GM18951 (cell line): ENCODE data around the gene KNL1.

Experiments used
- POLR2A ChIP-seq: IDR thresholded peaks from 4 replicates; pipeline ENCODE4 v1.6.1; 2011; ENCODE audit warnings: mild to moderate bottlenecking; ENCODE audit not compliant: insufficient read length, insufficient read depth; ENCODE audit errors: extremely low read depth
- in situ Hi-C: fragments of 300-500 bp; cut with MboI; formaldehyde crosslinking; loops from one replicate; pipeline ENCODE4 v1.12.0; 2022; ENCODE audit warnings: low sequenced_read_pairs, mixed read lengths, inconsistent platforms; ENCODE audit not compliant: unreplicated experiment

Gene KNL1, protein sequence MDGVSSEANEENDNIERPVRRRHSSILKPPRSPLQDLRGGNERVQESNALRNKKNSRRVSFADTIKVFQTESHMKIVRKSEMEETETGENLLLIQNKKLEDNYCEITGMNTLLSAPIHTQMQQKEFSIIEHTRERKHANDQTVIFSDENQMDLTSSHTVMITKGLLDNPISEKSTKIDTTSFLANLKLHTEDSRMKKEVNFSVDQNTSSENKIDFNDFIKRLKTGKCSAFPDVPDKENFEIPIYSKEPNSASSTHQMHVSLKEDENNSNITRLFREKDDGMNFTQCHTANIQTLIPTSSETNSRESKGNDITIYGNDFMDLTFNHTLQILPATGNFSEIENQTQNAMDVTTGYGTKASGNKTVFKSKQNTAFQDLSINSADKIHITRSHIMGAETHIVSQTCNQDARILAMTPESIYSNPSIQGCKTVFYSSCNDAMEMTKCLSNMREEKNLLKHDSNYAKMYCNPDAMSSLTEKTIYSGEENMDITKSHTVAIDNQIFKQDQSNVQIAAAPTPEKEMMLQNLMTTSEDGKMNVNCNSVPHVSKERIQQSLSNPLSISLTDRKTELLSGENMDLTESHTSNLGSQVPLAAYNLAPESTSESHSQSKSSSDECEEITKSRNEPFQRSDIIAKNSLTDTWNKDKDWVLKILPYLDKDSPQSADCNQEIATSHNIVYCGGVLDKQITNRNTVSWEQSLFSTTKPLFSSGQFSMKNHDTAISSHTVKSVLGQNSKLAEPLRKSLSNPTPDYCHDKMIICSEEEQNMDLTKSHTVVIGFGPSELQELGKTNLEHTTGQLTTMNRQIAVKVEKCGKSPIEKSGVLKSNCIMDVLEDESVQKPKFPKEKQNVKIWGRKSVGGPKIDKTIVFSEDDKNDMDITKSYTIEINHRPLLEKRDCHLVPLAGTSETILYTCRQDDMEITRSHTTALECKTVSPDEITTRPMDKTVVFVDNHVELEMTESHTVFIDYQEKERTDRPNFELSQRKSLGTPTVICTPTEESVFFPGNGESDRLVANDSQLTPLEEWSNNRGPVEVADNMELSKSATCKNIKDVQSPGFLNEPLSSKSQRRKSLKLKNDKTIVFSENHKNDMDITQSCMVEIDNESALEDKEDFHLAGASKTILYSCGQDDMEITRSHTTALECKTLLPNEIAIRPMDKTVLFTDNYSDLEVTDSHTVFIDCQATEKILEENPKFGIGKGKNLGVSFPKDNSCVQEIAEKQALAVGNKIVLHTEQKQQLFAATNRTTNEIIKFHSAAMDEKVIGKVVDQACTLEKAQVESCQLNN (N-terminal part only)

DNA sequence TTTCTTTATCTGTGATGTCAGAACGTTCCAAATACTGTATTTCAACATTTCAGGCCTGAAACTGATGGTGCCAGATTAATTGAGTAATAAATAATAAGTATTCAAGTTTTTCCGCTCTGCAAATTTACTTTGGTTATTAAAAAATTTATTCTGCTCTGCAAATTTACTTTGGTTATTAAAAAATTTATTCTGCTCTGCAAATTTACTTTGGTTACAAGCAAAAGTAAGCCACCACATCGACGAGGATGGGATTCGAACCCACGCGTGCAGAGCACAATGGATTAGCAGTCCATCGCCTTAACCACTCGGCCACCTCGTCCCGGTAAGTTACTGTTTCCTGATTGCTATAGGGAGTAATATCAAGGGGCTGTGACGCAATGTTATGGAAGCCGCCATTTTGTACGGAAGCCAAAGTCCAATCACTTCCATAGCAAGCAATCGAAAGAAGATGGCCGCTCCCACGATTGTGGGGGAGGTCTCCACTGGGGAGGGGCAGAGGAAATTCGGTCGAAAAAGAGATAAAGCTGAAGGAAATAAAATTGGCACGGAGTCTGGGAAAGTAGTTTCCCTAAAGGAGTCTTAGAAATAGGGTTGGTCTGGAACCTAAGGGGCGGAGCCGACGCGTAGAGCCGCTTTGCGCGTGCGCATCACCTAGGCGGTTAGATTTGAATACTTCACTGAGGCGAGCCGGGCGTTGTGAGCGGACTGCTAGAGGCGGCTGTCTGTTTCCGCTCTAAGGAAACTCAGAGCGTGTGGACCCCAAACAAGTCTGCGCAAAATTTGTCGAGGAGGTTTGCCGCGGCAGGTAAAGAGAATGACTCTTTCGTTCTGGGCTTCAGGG is at the start of gene KNL1:
KNL1 (plus strand) TSS at position 662 of the 841 bp plus-strand sequence. CDS start 8,683 bp downstream, outside the sequence.
- in situ Hi-C loops: no loop called here

GRCh38 chr15:40545457-40545856 is 48.6 kb upstream of the KNL1 start:
- in situ Hi-C loops: no loop called here
- TF ChIP-seq POLR2A: no peak

More for the DNA sequence above, at the start of gene KNL1:
- peak; percentile 78 for TF ChIP-seq POLR2A

DNA sequence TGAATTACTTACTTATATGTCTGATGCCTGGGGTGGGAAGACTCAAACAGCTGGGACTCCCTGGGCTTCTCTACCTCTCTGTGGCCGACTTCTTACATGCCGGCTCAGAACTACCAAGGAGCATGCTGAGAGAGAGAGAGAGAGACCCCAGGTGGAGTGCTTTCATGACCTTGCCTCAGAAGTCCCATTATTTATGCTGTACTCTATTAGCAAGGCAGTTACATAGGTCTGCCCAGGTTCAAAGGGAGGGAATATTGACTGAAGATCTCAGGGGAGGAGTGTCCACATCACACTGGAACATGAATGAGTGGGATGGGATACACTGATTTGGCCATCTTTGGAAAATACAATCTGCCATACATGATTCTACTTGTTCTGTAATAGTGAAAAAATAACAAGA is 45.4 kb upstream of the KNL1 start:
- in situ Hi-C loops: no loop called here
- no peak for TF ChIP-seq POLR2A

DNA sequence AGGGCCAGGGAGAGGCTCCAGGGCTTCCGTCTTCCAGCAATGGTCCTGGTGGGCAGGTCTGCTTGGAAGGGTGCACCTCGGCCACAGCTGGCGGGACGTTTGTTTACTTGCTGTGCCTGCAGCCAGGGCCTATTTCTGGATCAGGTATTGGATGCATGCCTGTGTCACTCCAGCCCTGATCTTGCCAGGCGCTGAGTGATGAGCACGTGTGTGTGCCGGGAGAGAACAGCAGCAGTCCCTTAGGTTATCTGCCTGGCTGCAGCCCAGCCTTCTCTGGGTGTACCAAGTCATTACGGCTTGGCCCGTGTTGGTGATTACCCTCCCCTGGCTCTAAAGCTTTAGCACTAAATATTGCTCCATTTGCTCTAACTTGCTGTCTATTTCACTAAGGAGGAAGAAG is 44.2 kb upstream of the KNL1 start:
- no peak for TF ChIP-seq POLR2A
- in situ Hi-C loops: no loop called here

- no peak for TF ChIP-seq POLR2A
- in situ Hi-C loops: no loop called here
These were observed 43.6 kb upstream of the KNL1 start for GRCh38 chr15:40550341-40551037.

GRCh38 chr15:40554161-40554525 is 39.9 kb upstream of the KNL1 start:
- in situ Hi-C loops: no loop called here

DNA sequence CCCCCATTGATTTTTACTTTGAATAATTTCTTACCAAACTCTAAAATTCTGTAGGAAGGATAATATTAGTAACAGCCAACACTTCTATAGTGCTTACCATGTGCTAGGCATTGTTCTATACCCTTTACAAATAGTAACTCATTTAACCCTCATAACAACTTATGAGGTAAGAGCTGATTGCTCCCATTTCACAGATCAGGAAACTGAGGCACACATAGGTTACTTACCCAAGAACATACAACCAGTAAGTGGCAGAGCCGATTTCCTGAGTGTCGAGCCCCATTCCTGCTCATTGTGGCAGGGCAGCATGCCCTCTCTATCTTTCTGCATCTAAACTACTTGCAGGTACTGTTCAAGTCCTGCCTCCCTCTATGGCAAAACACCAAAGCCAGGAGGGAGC is 38.2 kb upstream of the KNL1 start:
- in situ Hi-C loops: no loop called here
- no peak for TF ChIP-seq POLR2A

More at GRCh38 chr15:40554161-40554525, 39.9 kb upstream of the KNL1 start:
- no peak for TF ChIP-seq POLR2A

- no peak for TF ChIP-seq POLR2A
- in situ Hi-C loops: no loop called here
These were observed 34.9 kb upstream of the KNL1 start for GRCh38 chr15:40558952-40559742.

DNA sequence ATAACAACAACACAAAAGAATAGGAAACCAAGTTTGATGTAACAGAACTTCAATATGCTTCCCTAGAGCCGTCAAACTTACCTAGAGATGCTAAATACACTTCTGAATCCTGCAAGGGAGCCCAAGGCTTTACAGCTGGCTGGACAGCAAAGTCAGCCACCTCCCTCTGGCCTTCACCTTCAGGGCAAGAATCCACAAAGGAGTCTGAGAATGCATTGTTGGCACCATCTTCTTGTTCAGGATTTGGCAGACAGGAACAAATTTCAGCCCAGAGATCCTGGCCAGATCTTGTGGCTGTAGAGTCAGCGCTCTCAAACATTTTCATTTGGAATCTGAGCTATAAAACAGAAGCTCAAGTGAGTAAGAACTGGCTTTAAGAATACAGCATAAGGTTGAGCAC is 31.4 kb upstream of the KNL1 start:
- in situ Hi-C loops: no loop called here
- TF ChIP-seq POLR2A: no peak

DNA sequence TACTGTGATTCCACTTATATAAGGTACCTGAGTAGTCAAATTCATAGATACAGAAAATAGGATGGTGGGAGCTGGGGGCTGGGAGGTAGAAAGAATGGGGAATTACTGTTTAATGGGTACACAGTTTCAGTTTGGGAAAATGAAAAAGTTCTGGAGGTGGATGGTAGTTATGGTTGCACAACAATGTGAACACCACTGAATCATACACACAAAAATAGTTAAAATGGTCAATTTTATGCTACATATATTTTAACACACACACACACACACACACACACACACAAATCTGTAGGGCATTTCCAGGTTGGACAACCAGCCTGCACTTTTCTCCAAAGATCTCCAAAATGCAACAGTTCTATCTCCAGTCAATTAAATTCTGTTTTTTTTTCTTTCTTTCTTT is 30.6 kb upstream of the KNL1 start:
- in situ Hi-C loops: no loop called here
- TF ChIP-seq POLR2A: no peak
